Left renal cortex interstitium (tissue), 4 donors: ENCODE measurements around the gene ADGRB2. TPM values are rescaled to one million over a fixed set of nuclear protein-coding genes. Genes with fewer than 3 reads are reported as not detected.

Source experiments
- DNase-seq, 4 donors: peaks; one replicate each; pipeline ENCODE4 v3.0.0-alpha.2; 2013; ENCODE audit warnings: low read depth in 4 of 4, low spot score in 2 of 4, missing footprints in 1 of 4
- polyA plus RNA-seq, 4 donors: library from polyadenylated mRNA; unstranded; fragments of 120-200 nt; gene quantifications; one replicate each; pipeline ENCODE4 v1.2.1, GENCODE V29; 2013; ENCODE audit not compliant: insufficient read length in 4 of 4

The ADGRB2 gene
- polyA plus RNA-seq, 4 donors = 9.7 to 18.7 (median 17.9) TPM

DNA sequence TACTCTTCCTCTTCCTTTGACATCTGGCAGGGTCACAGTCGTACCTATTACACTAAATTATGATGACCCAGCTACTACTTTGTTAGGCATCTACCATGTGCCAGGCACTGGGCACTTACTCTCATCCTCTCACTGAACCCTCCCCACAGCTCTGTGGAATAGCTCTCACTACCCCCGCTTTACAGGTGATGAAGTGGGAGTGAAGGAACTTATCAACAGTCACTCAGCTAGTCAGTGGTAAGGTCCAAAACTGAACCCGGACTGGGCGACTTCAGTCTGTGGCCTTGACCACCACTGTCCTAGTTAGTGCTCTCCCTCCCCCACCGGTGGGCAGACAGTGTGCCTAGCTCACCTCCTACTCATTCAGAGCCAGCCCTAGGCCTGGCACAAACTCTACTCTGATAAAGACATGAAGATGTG lies 12.3 kb downstream of the ADGRB2 start:
- no peak for DNase-seq

GRCh38 chr1:31750858-31751510 lies 13.2 kb downstream of the ADGRB2 start:
- no peak for DNase-seq

DNA sequence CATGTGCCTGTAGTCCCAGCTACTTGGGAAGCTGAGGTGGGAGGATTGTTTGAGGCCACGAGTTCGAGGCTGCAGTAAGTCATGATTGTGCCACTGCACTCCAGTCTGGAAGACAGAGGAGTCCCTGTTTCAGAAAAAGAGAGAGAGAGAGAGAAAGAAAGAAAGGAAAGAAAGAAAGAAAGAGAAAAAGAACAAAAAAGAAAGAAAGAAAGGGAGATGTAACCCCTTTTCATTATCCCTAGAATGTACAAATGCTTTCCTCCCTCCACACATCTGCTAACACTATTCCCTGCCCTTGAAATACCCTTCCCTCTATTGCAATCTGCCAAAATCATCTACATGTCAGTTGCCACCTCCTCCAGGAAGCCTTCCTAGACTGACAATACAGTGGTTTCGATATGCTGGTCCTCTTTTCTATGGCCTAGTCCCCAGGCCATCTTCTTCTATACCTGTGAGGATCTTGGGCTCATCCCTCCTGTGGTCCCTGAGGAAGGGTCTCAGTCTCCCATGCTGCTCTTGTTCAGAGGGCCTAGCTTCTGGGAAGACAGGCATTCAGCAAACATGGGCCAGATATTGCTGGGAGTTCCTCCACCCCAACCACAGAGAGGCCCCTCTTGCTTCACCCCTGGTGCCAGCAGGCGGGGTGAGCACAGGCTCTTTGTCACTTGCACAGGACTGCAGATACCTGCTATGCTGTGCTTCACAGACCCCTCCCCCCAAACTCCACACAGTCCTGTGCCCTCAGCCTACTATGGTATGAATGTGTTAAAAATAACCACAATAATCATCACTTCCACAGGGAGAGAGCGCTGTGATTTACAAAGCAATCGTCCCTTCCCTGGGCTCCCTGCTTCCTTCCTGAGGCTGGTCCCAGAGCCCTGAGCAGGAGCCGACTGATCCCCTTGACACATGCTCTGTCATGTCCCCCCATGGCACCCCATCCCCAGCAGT lies 14.1 kb downstream of the ADGRB2 start:
- DNase-seq = no peak

DNA sequence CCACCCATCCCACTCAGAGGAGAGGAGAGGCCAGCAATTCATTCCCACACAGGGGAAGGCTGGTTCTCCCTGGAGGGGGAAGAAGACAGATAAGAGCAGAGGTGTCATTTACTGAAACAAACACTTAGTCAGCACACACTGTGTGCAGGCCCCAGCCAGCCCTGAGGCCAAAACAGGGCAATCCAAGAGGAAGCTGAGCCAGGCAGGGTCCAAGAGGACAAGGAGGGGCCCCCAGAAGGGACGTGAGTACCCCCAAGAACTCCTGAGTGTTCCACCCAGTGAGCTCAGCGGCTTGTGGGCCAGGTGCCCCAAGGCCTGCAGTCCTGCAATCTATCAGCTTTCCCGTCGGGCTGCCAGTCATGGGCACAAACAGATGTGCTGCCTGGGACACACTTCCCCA lies 15.8 kb downstream of the ADGRB2 start:
- DNase-seq = no peak

GRCh38 chr1:31747304-31747703 lies 16.8 kb downstream of the ADGRB2 start:
- no peak for DNase-seq

GRCh38 chr1:31746687-31747086 lies 17.5 kb downstream of the ADGRB2 start:
- no peak for DNase-seq

GRCh38 chr1:31745946-31746670 lies 18.0 kb downstream of the ADGRB2 start:
- DNase-seq = no peak

- DNase-seq = no peak
Measured at GRCh38 chr1:31745096-31745945, 18.8 kb downstream of the ADGRB2 start.

- no peak for DNase-seq
Measured at GRCh38 chr1:31744165-31744888, 19.8 kb downstream of the ADGRB2 start.

DNA sequence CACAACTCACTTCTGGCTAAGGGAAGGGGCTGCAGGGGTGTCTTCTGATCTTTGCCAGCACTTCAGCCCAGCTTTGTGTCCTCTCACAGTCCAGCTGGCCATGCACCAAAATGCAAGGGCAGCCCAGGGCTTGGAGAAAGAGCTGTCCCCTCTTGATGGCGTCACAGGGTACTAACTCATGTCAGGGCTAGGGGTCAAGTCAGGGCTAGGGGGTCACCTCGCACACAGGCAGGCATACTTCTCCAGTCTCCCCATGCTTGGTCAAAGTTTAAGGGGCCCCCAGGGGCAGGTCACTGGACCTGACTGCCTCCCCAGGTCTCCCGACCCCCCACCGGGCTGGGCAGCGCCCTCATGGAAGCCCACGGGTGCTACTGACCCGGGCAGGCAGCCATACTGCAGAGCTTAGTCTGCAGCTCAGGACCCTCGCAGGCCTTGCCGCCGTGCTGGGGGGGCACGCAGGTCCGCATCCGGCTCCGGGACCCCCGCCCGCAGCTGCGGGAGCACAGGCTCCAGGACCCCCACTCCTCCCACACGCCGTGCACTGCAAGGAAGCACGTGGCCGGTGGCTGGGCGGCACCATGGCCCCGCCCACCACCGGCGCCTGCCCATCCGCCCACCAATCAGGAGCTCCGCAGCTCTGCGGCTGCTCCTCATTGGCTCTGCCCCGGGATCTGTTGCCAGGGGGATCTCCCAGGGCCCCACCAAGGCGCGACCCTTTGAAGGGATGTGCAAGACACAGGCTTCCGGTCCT lies 21.5 kb downstream of the ADGRB2 start:
- DNase-seq = no peak

DNA sequence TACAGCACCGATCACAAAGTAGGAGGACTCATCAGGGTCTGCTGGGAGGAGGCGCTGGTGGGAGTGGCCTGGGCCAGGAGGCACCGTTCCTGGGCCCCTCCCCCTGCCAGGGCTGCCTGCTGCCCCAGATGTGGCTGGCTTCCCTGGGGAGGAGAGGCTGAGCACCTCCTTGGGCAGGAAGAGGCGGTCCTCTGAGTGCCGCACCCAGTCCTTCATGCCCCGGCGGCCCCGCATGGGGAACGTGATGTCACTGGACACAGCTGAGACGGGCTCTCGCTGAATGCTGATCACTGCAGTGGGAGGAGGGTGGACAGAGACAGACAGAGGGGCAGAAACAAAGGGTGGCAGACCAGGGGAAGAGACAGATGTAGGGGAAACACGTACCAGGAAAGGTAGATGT lies 24.8 kb downstream of the ADGRB2 start:
- DNase-seq = no peak

DNA sequence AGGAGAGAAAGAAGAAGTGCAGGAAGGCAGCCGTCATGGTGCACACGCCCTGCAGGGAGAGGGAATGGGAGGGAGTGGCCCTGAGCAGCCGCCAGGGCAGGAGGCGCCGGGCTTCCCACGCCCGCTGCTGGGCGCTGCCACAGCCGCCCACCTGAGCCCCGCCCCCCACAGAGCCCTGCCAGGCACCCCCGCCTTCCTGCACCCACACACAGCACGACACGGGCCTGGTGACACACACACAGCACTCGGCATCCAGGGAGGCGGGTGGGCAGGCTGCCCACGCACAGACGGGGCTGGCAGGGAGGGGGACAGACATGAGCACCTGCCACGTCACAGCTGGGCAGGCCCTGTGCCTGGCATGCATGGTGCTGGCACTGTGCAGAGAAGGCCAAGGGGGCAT lies 27.5 kb downstream of the ADGRB2 start:
- no peak for DNase-seq

DNA sequence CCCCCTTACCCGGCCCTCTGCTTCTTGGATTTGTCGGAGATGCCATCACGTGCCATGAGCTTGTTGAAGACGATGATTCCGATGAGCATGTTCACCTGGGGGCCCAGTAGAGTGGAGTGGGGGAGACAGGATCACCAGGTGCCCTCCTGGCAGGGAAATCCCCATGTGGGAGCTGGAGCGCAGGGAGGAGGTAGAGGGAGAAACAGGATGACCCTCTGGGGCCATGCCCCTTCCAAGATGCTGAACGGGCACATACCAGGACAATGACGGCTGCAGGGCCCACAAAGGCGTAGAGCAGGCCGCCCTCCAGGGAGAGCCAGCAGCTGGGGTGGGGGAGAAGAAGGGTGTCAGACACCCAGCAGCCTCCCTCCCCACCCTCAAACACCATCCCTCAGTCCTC lies 28.6 kb downstream of the ADGRB2 start:
- DNase-seq = no peak

GRCh38 chr1:31734582-31735107 lies 29.5 kb downstream of the ADGRB2 start:
- no peak for DNase-seq

DNA sequence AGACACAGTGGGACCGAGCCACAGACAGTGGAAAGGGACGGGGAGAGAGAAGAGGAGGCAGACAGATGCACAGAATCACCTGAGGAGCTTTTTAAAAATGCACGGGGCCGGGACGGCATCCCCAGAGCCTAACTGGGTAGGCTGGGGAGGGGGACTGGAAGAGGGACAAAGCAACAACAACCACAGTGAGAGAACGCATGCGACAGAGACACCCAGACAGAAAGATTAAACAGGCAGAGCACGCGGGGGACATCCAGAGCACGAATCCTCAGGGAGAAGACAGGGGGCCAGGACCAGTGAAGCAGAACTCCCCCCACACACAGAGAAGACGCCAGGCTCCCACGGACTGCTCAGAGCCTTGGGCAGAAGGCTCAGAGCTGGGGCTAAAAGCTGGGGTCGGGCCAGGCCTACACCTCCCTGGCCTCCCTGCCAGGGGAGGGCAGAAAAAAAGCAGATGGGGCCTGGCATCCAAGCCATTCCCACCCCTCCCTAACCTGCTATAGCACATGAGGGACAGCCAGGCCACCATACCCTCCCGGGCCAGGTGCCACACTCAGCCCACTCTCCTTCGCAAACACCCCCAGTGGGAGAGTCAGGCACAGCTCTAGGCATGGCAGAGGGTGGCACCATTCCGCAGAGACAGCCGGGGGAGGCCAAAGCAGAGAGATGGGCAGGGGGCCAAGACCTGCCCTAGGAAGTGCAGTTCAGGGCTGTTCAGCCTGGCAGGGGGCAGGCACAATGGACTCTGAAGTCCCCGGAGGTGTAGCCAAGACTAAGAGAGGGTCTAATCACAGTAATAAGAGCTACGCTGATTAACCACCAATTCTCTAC lies 30.5 kb downstream of the ADGRB2 start:
- no peak for DNase-seq

- DNase-seq = no peak
Measured at GRCh38 chr1:31732751-31733289, 31.3 kb downstream of the ADGRB2 start.

DNA sequence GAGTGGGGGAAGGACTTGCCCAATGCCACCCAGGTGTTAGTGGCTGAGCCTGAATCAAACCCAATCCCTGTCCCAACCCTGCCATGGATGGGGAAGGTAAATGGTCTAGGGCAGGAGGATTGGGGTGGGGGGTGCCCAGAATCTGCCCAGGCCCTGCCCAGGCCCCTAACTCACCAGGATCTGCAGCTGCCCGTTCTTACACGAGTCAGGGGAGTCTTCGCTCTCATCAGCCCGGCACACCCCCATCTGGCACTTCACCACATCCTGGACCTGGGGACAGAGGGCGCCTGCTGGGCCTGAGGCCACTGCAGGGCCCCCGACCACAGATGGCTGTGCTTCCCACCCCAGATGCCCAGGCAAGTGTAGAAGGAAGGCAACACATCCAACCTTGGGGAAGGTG lies 31.8 kb downstream of the ADGRB2 start:
- DNase-seq = no peak
